LNCAP (cell line): ENCODE results near the gene SNRNP40.

Experiments used
- CTCF ChIP-seq: fragments of 450-650 bp; IDR thresholded peaks from 2 replicates; pipeline ENCODE4 v1.5.1; 2017; ENCODE audit warnings: mild to moderate bottlenecking

Gene SNRNP40

DNA sequence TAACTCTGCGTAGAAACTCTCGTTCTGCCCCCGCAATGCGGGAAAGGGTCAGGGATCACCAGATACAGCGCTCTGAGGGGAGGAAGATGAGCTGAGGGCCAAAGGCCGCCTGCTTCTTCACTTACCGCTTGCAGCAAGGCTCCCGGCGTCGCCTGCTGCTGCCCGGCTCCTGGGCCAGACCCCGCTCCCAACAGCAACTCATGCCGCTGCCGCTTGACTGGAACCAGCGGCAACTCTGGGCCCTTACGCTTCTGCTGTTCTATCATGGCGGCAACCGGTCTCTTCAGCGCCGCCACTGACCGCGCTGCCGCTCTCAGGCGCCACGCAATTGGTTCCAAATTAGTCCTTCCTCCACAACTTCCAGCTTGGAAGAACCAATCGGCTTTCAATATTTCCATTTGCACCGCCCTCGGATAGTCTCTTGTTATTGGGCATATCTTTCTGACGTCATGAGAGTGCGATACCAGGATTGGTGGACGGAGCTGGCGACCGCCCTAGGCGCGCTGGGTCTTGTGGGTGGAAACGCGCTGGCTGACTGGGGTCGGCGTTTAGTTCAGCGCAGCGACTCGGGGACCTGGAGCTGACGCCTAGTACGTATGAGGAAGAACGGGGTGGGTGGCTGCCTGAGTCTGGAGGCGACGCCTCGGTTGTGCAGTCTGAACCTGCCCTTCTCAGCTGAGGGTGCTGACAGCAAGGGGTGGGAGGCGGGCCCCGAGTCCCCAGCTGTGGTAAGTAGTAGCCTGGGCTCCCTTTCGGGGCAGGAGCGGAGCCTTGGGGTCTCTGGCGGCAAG is at the start of gene SNRNP40, which contains the start of gene ZCCHC17:
Gene SNRNP40, minus strand, starts transcription at position 303 of the 791 bp plus-strand sequence. Its CDS starts 37 bp downstream, at position 266.
Gene ZCCHC17, plus strand, starts transcription at position 547 of the 791 bp plus-strand sequence. CDS start 13,067 bp downstream, outside the sequence.
- no peak for TF ChIP-seq CTCF

GRCh38 chr1:31345635-31346034 is 49.0 kb upstream of the SNRNP40 start:
- TF ChIP-seq CTCF, result no peak

DNA sequence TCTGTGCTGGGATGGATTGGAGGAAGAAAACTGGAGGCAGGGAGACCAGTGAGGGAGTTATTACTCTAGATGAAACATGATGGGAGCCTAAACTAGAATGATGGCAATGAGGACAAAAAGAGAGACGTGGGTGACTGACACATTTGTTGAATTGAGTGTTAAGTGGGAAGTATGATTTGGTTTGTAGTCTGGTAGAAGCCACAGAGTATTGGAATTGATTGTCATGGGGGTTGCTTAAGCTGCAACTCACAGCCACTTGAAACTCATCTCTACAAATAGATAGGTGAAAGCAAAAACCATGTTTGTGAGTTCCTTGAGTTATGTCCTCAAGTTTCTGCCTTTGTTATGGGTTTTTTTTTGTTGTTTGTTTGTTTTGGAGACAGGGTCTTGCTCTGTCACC is 47.9 kb upstream of the SNRNP40 start:
- TF ChIP-seq CTCF, result no peak

DNA sequence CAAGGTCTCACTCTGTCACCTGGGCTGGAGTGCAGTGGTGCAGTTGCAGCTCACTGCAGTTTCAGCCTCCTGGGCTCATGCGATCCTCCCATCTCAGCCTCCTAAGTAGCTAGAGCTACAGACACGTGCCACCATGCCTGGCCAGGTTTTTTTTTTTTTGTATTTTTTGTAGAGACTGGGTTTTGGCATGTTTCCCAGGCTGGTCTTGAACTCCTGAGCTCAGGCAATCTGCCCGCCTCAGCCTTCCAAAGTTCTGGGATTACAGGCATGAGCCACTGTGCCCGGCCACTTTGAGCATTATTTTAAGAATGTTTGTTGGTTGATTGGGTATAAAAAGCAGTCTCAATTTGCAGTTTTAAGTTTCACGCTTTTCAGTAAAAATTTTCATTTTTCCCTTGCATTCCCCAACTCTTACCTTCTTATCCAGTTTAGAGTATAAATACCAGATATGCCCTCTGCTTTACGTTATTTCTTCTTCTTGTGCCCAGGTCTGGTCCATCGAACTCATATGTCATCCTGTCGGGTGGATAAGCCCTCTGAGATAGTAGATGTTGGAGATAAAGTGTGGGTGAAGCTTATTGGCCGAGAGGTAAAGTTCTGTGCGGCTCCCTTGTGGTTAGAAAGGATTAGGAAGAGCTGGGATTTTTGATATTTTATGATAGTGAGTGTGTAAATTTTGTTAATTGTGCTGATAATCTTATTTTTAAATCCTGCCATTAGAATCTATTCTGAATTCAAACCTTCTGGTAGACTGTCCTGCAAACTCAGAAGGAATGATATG is 40.3 kb upstream of the SNRNP40 start:
- TF ChIP-seq CTCF, result no peak

DNA sequence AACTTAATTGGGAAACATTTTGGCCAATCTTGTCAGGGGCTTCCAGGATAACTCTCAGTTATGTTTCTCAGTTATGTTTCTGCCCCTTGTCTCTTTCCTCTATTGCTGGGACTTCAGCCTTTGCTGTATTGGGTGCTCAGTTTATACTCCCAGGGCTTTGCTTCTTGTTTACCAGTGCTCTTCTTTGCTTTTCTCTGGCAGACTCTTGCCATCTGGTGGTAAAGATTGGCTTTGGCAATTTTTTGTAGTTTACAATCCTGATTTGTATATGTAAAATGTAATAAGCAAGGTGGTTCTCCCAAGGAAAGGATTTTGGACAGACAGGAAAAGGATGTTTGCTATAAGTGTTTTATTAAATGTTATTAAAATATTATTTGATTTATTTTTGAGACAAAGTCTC is 38.4 kb upstream of the SNRNP40 start:
- peak; percentile 69 for TF ChIP-seq CTCF

GRCh38 chr1:31327381-31327780 is 30.8 kb upstream of the SNRNP40 start:
- TF ChIP-seq CTCF, result no peak

DNA sequence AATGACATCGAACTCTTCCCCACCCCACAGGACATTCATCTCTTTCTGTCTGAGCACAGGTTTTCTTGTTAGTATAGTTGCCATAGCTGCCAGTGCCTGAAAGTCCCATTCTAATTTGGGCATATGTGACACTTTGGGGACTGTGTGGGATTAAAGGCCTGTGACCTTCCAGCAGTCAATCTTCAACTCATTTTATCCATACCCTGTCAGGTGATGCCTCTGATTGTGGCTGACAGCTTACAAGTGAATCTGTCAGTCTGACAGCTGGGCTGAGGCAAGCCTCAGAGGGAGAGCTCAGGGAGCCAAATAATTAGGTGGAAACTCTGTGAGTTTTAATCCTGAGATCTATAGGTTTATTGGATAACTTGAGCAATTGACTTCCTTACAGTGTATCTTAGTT is 29.9 kb upstream of the SNRNP40 start:
- TF ChIP-seq CTCF, result no peak
